ENCODE data around the gene SOX6.
"Not testable (repeated sequence)": the region's sequence is repeated elsewhere in the genome, so short reads cannot be mapped to it uniquely, and the experiment has no call there.

The SOX6 gene

DNA sequence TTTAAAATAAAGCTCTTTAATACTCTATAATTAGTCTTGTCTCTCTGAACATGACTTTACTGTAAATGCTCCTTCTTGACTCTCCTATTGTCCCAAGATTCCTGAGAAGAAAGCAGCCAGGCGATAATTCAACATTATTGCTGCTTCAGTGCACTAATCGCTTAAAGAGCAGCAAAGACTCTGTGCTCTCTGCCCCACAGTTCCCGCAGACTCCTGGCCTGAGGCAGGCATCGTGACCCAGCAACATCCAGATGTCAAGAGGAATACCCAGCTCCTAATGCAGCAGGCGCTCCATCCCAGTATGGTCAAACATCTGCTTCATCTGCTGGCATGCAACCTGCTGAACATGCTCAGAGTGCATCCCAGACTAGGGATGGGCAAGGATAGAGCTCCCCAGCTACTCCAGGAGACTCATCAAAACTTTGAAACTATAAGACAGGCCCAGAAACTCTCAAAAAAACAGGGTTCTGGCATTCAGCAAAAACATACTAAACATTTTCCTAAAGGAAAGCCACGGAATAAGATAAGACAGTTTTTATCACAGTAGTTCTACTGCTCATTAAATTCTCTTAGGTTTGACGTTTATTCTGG, 270.0 kb downstream of the SOX6 start:
- Histone ChIP-seq H3K9me3 (ENCODE audit: control insufficient read depth, insufficient read depth, low read length) (no peaks in the 10 kb centered on the region), H3K4me1 (ENCODE audit: control insufficient read depth, insufficient read depth, low read length) (no peaks in the 10 kb centered on the region), H3K27me3 (ENCODE audit: control insufficient read depth, insufficient read depth, low read length) (no peaks in the 10 kb centered on the region), H3K4me3 (ENCODE audit: low read length) (no peak overlapping the region), H3K27ac (ENCODE audit: low read length) (no peak overlapping the region), H3K36me3 (ENCODE audit: control insufficient read depth, insufficient read depth, low read length) (no peaks in the 10 kb centered on the region)
- DNase-seq (ENCODE audit: low read depth, low spot score): no peak
- WGBS (ENCODE audit: insufficient coverage, insufficient read length): no CpG with 5 or more reads among the region's 7 CpGs

DNA sequence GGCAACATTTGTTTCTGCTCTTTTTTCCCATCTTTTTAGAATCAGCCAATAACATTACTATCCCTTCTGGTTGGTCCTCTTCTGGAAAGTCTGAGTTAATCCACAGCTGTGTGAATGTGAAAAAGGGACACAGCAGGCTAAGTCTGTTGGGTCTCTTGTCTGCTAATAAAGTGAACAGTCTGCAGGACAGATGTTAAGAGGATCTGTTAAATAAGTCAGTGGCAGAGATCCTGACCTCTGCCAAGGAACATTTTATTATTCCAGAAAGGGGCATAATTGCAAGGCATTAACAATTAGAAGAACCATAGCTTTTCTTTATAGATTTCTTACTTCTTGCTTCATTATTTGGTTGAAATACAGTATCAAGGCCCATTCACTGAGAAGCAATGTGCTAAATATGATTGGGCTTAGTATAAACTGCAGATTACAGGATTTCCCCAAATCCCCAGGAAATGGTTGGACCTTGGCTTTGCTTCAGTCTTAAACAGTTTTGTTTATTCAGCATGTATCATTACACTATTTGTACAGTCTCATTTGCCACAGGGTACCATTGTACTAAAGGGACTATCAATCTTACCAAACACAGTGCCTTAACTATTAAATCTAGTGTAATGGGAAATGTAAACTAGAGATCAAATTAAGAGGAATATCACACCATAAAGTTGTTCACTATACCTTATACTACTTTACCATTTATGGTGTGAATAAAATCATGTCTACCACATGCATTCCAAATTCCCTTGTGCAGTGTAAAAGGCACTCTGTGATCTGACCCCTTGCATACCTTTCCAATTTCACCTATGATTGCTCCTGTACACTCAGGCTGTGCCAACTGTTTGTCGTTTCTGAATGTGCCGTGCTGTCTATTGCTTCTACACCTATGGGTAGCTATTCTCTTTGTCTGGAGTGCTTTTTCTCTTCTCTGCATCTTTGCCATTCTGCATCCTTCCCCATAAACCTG, 274.0 kb downstream of the SOX6 start:
- Histone ChIP-seq H3K36me3 (ENCODE audit: control insufficient read depth, insufficient read depth, low read length) (no peaks in the 10 kb centered on the region), H3K4me3 (ENCODE audit: low read length) (no peak overlapping the region), H3K9me3 (ENCODE audit: control insufficient read depth, insufficient read depth, low read length) (no peaks in the 10 kb centered on the region), H3K4me1 (ENCODE audit: control insufficient read depth, insufficient read depth, low read length) (no peaks in the 10 kb centered on the region), H3K27ac (ENCODE audit: low read length) (no peak overlapping the region), H3K27me3 (ENCODE audit: control insufficient read depth, insufficient read depth, low read length) (no peaks in the 10 kb centered on the region)
- no CpG with 5 or more reads among the region's 2 CpGs for WGBS (ENCODE audit: insufficient coverage, insufficient read length)
- no peak for DNase-seq (ENCODE audit: low read depth, low spot score)

- H3K36me3 ChIP-seq (ENCODE audit: control insufficient read depth, insufficient read depth, low read length): no peaks in the 10 kb centered on the region
- DNase-seq (ENCODE audit: low read depth, low spot score): no peak
- H3K27me3 ChIP-seq (ENCODE audit: control insufficient read depth, insufficient read depth, low read length): no peaks in the 10 kb centered on the region
- no peak overlapping the region for H3K4me3 ChIP-seq (ENCODE audit: low read length)
- no CpG with 5 or more reads among the region's 5 CpGs for WGBS (ENCODE audit: insufficient coverage, insufficient read length)
- no peaks in the 10 kb centered on the region for H3K4me1 ChIP-seq (ENCODE audit: control insufficient read depth, insufficient read depth, low read length)
- no peaks in the 10 kb centered on the region for H3K9me3 ChIP-seq (ENCODE audit: control insufficient read depth, insufficient read depth, low read length)
- H3K27ac ChIP-seq (ENCODE audit: low read length): no peak overlapping the region
These were observed 274.8 kb downstream of the SOX6 start for GRCh38 chr11:16081382-16082094.

DNA sequence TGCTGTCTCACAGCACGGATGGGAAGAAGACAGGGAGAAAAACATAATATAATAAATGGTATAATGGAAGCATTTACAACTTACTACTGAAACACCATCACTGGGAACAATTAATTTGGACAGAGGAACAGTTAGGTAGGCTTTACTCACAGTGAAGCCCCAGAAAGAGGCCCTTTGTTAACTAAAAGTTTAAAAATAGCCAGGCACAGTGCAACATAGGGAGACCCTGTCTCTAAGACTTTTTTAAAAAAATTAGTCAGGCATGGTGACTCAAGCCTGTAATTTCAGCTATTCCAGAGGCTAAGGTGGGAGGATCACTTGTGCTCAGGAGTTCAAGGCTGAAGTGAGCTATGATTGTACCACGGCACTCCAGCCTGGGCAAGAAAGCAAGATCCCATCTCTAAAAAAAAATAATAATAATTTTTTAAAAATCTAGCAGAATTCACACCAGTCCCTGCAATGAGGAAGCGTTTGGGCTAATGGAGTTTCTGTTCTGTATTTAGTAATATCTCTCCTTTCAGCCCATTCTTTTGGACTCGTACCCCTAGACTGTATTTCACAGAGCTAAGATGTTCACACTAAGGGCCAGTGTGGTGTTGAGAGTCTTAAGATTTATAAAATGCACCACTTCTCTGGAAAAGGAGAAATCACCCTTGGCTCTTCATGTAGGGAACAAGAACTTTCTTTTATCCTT, 275.5 kb downstream of the SOX6 start:
- no peak overlapping the region for H3K4me3 ChIP-seq (ENCODE audit: low read length)
- no CpG with 5 or more reads among the region's 4 CpGs for WGBS (ENCODE audit: insufficient coverage, insufficient read length)
- DNase-seq (ENCODE audit: low read depth, low spot score): no peak

GRCh38 chr11:16078936-16079335, 277.4 kb downstream of the SOX6 start:
- no peaks in the 10 kb centered on the region for H3K9me3 ChIP-seq (ENCODE audit: control insufficient read depth, insufficient read depth, low read length)
- no peaks in the 10 kb centered on the region for H3K4me1 ChIP-seq (ENCODE audit: control insufficient read depth, insufficient read depth, low read length)
- no peak overlapping the region for H3K27ac ChIP-seq (ENCODE audit: low read length)
- H3K27me3 ChIP-seq (ENCODE audit: control insufficient read depth, insufficient read depth, low read length): no peaks in the 10 kb centered on the region
- H3K4me3 ChIP-seq (ENCODE audit: low read length): no peak overlapping the region
- no peak for DNase-seq (ENCODE audit: low read depth, low spot score)
- no CpG with 5 or more reads among the region's 3 CpGs for WGBS (ENCODE audit: insufficient coverage, insufficient read length)
- H3K36me3 ChIP-seq (ENCODE audit: control insufficient read depth, insufficient read depth, low read length): no peaks in the 10 kb centered on the region

More for the DNA sequence above, 275.5 kb downstream of the SOX6 start:
- Histone ChIP-seq H3K4me1 (ENCODE audit: control insufficient read depth, insufficient read depth, low read length) (no peaks in the 10 kb centered on the region), H3K27me3 (ENCODE audit: control insufficient read depth, insufficient read depth, low read length) (no peaks in the 10 kb centered on the region), H3K27ac (ENCODE audit: low read length) (no peak overlapping the region), H3K9me3 (ENCODE audit: control insufficient read depth, insufficient read depth, low read length) (no peaks in the 10 kb centered on the region), H3K36me3 (ENCODE audit: control insufficient read depth, insufficient read depth, low read length) (no peaks in the 10 kb centered on the region)

GRCh38 chr11:16070573-16070972, 285.8 kb downstream of the SOX6 start:
- Histone ChIP-seq H3K4me1 (ENCODE audit: control insufficient read depth, insufficient read depth, low read length) (no peaks in the 10 kb centered on the region), H3K9me3 (ENCODE audit: control insufficient read depth, insufficient read depth, low read length) (no peaks in the 10 kb centered on the region), H3K36me3 (ENCODE audit: control insufficient read depth, insufficient read depth, low read length) (no peaks in the 10 kb centered on the region), H3K4me3 (ENCODE audit: low read length) (no peak overlapping the region), H3K27ac (ENCODE audit: low read length) (no peak overlapping the region), H3K27me3 (ENCODE audit: control insufficient read depth, insufficient read depth, low read length) (no peaks in the 10 kb centered on the region)
- DNase-seq (ENCODE audit: low read depth, low spot score): no peak
- WGBS (ENCODE audit: insufficient coverage, insufficient read length): no CpG with 5 or more reads among the region's 5 CpGs

DNA sequence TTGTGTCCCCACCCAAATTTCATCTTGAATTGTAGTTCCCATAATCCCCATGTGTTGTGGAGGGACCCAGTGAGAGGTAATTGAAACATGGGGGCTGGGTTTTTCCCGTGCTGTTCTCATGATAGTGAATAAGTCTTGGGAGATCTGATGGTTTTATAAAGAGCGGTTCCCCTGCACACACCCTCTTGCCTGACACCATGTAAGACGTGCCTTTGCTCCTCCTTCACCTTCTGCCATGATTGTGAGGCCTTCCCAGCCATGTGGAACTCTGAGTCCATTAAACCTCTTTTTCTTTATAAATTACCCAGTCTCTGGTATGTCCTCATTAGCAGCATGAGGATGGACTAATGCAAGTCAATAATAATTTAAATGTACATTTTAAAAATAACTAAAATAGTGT, 289.1 kb downstream of the SOX6 start:
- DNase-seq (ENCODE audit: low read depth, low spot score); H3K27me3 ChIP-seq (ENCODE audit: control insufficient read depth, insufficient read depth, low read length); H3K4me3 ChIP-seq (ENCODE audit: low read length); H3K36me3 ChIP-seq (ENCODE audit: control insufficient read depth, insufficient read depth, low read length); H3K9me3 ChIP-seq (ENCODE audit: control insufficient read depth, insufficient read depth, low read length); H3K27ac ChIP-seq (ENCODE audit: low read length); H3K4me1 ChIP-seq (ENCODE audit: control insufficient read depth, insufficient read depth, low read length): not testable (repeated sequence)
- WGBS (ENCODE audit: insufficient coverage, insufficient read length): no CpG with 5 or more reads among the region's 3 CpGs

GRCh38 chr11:16059332-16059731, 297.0 kb downstream of the SOX6 start:
- Histone ChIP-seq H3K9me3 (ENCODE audit: control insufficient read depth, insufficient read depth, low read length) (no peaks in the 10 kb centered on the region), H3K27ac (ENCODE audit: low read length) (no peak overlapping the region), H3K4me1 (ENCODE audit: control insufficient read depth, insufficient read depth, low read length) (peaks cover 1% of the 10 kb centered on the region; the same call in 1 of the 2 replicates), H3K4me3 (ENCODE audit: low read length) (no peak overlapping the region), H3K27me3 (ENCODE audit: control insufficient read depth, insufficient read depth, low read length) (no peaks in the 10 kb centered on the region), H3K36me3 (ENCODE audit: control insufficient read depth, insufficient read depth, low read length) (no peaks in the 10 kb centered on the region)
- no peak for DNase-seq (ENCODE audit: low read depth, low spot score)
- WGBS (ENCODE audit: insufficient coverage, insufficient read length): no CpG with 5 or more reads among the region's 1 CpG

DNA sequence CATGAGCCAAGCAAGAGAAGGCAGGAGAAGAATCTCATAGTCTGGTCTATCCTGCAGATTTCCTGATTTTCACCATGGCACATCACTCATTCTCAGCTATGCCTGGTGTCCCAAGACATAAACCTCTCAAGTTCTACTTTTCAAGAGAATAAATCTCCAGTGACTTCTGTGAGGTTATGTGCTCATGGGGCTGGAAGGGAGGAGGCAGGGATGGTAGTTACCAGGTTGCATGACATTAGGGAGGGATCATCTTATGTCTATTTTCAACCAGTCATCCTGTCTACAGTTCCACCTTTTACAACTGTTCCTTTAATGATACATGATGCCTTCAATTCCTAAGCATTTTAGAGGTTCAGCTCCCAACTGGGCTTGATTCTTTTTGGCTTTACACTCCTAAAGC, 297.7 kb downstream of the SOX6 start:
- no peaks in the 10 kb centered on the region for H3K27me3 ChIP-seq (ENCODE audit: control insufficient read depth, insufficient read depth, low read length)
- no peak overlapping the region for H3K27ac ChIP-seq (ENCODE audit: low read length)
- no peak overlapping the region for H3K4me3 ChIP-seq (ENCODE audit: low read length)
- H3K36me3 ChIP-seq (ENCODE audit: control insufficient read depth, insufficient read depth, low read length): no peaks in the 10 kb centered on the region
- peaks cover 1% of the 10 kb centered on the region; the same call in 1 of the 2 replicates for H3K4me1 ChIP-seq (ENCODE audit: control insufficient read depth, insufficient read depth, low read length)
- no peak for DNase-seq (ENCODE audit: low read depth, low spot score)
- no peaks in the 10 kb centered on the region for H3K9me3 ChIP-seq (ENCODE audit: control insufficient read depth, insufficient read depth, low read length)

DNA sequence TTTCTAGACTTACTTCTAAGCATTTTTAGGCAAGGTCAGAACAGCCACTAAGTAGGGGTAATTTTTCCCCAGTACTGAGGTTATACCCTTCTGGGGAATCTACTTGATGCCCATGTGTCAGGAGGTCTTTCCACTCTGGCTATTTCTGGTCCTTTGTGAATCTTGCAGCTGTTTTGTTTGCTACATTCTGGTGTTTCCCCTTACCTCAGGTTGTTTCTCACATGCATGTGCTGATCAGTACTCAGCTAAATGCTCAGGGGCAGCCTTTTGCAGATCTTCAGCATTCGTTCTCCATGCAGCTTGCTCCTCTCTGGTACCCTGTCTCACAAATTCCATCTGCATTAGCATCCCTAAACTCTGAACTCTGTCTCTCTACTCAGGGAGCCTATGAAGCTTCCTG, 303.6 kb downstream of the SOX6 start:
- Histone ChIP-seq H3K27me3 (ENCODE audit: control insufficient read depth, insufficient read depth, low read length) (no peaks in the 10 kb centered on the region), H3K36me3 (ENCODE audit: control insufficient read depth, insufficient read depth, low read length) (no peaks in the 10 kb centered on the region), H3K27ac (ENCODE audit: low read length) (no peak overlapping the region), H3K9me3 (ENCODE audit: control insufficient read depth, insufficient read depth, low read length) (no peaks in the 10 kb centered on the region), H3K4me1 (ENCODE audit: control insufficient read depth, insufficient read depth, low read length) (peaks cover 1% of the 10 kb centered on the region; the same call in 1 of the 2 replicates), H3K4me3 (ENCODE audit: low read length) (no peak overlapping the region)
- no peak for DNase-seq (ENCODE audit: low read depth, low spot score)
- WGBS (ENCODE audit: insufficient coverage, insufficient read length): no CpG with 5 or more reads among the region's 1 CpG
